Activated CD4-positive, CD25-positive, alpha-beta regulatory T cell treated with anti-CD3 and anti-CD28 coated beads, Interleukin-2, amount 50 U/mL, for 72 hours (primary cell): Measurements from ENCODE around the gene NOL12.
"Not testable (repeated sequence)": the region's sequence is repeated elsewhere in the genome, so short reads cannot be mapped to it uniquely, and the experiment has no call there.

Experiments used
- DNase-seq: peaks from one replicate; pipeline ENCODE4 v3.0.0; 2021

The NOL12 gene

GRCh38 chr22:37716708-37717107 lies 30.6 kb downstream of the NOL12 start:
- no peak for DNase-seq

DNA sequence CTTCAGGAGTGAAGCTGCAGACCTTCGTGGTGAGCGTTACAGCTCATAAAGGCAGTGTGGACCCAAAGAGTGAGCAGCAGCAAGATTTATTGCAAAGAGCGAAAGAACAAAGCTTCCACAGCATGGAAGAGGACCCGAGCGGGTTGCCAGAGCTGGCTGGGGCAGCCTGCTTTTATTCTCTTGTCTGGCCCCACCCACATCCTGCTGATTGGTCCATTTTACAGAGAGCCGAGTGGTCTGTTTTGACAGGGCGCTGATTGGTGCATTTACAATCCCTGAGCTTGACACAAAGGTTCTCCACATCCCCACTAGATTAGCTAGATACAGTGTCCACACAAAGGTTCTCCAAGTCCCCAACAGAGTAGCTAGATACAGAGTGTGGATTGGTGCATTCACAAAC lies 31.1 kb downstream of the NOL12 start:
- not testable (repeated sequence) for DNase-seq

GRCh38 chr22:37717746-37718305 lies 31.7 kb downstream of the NOL12 start:
- not testable (repeated sequence) for DNase-seq

GRCh38 chr22:37725551-37726240 lies 39.6 kb downstream of the NOL12 start:
- no peak for DNase-seq

DNA sequence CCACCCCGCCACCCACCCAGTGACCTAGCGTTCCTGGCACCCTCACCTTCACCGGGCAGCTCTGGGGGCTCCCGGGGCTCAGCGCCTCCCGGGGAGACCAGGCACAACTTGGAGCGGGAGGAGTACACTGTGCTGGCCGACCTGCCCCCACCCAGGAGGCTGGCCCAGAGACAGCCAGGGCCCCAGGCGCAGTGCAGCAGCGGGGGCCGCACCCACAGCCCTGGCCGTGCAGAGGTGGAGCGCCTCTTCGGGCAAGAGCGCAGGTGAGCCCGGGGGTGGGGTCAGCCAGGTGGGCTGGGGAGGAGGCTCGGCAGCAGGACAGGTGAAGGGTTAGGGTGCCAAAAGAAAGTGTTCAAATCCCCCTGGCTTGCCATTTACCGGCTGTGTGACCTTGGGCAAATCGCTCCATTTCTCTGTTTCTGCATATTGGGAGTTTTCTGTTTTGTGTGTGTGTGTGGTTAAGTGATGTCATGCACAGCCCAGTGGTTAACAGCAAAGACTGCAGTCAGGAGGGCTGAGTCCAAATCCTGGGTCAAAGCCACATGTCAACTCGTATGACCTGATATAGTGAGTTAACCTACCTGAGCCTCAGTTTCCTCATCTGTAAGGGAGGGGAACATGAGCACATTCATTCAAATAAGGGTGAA lies 40.2 kb downstream of the NOL12 start:
- DNase-seq, result no peak

GRCh38 chr22:37728620-37729019 lies 42.5 kb downstream of the NOL12 start:
- no peak for DNase-seq

- no peak for DNase-seq
Measured at GRCh38 chr22:37731804-37732471, 45.8 kb downstream of the NOL12 start.

DNA sequence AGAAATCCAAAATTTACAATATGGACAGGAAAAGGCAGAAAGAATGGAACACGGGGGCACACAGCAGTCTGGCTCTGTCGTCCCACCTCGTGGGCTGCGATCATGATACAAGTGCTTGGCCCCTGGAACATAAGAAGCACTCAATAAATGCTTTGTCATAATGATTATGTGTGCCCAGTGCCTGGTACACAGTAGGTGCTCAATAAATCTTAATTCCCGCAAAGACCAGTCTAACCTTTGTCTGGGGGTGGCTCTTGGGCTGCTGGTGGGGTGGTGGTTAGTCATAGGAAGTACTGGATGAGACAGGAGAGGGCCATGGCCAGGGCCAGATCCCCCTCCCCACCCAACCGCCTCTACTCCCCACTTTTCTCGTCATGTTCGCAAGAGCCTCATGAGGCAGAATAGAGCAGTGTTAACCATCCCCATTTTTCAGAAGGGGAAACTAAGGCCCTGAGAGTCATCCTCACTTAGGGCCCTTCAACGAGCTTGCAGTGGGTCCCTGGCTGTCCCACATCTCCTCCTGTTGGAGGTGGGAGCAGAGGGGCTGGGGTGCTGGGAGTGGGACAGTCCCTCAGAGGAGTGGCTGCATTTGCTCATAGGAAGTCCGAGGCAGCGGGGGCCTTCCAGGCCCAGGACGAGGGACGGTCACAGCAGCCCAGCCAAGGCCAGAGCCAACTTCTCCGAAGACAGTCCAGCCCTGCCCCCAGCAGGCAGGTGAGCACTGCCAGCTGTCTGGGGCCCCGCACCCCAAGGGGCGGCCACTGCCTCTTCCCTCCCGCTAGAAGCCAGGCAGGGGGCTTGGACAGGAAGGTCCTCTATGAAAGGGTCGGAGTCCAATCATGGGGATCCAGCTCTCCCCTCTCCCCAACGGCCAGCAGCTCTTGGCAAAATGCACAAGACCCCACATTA lies 46.8 kb downstream of the NOL12 start:
- no peak for DNase-seq

DNA sequence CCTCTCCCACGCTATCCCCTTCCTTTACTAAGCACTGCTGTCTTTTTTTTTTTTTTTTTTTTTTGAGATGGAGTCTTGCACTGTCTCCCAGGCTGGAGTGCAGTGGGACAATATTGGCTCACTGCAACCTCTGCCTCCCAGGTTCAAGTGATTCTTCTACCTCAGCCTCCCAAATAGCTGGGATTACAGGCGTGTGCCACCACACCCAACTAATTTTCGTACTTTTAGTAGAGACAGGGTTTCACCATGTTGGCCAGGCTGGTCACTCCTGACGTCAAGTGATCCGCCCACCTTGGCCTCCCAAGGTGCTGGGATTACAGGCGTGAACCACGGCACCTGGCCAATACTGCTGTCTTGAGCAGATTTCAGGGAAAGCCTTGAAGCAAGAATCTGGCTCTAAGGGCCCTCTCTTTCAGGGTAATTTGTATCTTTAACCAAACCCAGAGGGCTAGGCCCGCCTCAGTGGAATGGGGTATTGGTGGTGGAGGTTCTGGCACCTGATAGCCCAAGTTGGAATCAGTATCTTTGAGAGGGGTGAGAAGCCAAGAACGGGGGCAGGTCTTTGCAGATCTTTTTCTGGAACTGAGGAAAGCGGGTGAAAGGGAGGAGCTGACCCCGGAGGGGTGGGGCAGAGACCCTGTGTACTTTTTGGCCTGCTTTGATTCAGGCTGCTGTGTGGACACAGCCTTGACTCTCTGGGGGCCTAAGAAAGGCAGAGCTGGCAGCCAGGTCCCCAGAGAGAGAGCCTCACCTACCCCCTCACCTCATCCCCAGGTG lies 47.7 kb downstream of the NOL12 start:
- DNase-seq, result no peak

- DNase-seq, result no peak
Measured at GRCh38 chr22:37734402-37734700, 48.2 kb downstream of the NOL12 start.

DNA sequence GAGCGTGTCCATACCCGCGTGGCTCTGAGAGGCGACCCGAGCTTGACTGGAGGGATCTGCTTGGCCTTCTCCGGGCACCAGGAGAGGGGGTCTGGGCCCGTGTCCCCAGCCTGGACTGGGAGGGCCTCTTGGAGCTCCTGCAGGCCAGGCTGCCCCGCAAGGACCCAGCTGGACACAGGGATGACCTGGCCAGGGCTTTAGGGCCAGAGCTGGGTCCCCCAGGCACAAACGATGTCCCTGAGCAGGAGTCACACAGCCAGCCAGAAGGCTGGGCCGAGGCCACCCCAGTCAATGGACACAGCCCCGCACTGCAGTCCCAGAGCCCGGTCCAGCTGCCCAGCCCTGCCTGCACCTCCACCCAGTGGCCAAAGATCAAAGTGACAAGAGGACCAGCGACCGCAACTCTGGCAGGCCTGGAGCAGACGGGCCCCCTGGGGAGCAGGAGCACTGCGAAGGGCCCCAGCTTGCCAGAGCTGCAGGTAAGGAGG lies 48.9 kb downstream of the NOL12 start:
- no peak for DNase-seq

DNA sequence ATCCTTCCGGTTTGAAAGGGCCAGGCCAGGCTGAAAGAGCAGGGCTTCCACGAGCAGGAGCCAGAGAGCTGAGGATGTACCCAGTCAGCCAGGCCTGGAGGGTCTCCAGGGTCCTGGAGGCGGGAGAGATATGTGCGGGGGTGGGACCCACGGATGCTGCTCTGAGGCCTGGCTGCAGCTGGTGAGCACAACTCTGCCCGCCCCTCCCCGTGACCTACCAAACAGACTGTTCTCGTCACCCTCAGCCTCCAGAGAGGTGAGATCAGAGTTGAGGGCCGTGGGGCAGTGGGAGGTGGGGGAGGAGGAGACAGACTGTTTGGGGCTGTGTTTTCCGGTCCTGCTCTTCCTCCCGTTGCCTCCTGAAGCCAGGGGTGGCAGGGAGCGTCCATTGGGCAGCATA lies 52.9 kb downstream of the NOL12 start:
- DNase-seq, result no peak

DNA sequence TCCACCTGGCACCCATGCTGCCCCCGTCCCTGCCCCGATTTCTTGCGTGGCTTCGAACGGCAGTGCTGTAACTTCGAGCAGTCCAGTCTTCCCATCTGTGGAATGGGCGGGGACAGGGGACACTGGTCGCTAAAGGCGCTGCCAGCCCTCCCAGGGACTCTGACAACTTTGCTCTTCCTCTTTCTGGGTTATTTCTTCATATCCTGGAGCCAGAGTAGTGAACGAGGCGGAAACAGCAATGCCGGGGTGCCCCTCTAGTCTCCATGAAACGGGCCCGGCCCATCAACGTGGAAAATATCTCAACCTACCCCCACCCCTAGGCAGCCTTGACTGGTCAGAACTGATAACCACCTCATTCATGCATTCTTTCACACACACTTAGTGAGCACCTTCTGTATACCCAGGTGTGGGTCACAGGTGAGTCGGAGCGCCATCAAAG lies 53.5 kb downstream of the NOL12 start:
- no peak for DNase-seq

DNA sequence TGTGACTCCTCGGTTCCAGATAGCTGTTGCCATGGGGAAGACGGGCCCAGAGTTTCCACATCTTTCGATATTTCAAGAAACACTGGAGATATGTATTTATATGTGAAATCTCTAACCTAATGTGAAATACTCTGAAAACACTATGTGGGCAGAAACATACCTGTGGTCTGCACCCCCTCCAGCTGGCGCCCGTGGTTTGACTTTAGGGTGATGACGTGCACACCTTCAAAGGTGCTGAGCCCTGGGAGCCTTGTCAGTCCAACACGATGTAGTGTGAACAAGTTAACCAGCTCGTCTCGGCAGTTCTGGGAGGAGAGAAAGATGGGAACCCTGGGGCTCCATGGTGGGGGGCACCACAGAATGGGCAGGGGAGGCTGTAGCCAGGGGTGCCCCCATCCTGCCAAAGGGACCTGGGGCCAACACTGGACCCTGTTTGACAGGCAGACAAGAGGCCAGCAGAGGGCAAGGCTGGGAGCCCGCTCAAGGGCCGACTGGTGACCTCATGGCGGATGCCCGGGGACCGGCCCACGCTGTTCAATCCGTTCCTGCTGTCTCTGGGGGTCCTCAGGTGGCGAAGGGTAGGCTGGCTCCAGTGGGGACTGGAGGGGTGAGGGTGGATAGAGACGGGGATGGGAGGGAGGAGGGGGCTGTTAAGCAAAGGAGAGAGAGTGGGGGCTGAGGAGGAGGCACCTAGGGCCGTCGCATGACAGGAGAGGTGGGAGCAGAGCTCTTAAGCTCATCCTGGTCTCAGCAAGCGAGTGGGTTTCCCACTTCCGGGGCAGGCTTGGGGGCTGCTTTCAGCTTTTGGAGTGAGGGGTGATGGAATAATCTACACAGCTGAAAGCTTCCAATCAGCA lies 54.5 kb downstream of the NOL12 start:
- DNase-seq, result no peak

GRCh38 chr22:37741312-37741795 lies 55.2 kb downstream of the NOL12 start:
- no peak for DNase-seq

GRCh38 chr22:37742376-37743171 lies 56.4 kb downstream of the NOL12 start:
- DNase-seq, result no peak
